ENCODE results near the gene FOXP1.

The FOXP1 gene

DNA sequence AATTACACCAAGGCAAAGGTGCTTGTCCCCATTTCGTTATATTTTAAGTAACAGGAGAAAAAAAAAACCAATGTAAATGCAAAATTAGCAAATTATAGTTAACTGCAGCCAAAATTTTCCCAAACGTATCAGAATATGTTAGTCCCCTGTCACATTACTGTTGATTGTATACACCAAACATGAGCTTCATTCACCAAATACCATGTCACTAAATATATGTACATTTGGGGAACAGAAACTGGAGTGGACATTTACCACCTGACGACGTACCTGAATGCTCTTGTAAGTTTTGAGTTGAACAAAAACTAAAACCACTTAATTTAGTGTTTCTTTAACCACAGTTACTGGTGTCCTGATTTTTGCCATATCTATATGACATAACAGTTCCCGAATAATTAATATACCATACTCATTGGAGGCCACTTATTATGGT lies 3.3 kb upstream of the FOXP1 start:
- DNase-seq (ENCODE audit: low spot score) = no peak

- peak; percentile 42 for DNase-seq (ENCODE audit: low spot score)
These were observed 2.6 kb upstream of the FOXP1 start for GRCh38 chr3:71585887-71586809.

DNA sequence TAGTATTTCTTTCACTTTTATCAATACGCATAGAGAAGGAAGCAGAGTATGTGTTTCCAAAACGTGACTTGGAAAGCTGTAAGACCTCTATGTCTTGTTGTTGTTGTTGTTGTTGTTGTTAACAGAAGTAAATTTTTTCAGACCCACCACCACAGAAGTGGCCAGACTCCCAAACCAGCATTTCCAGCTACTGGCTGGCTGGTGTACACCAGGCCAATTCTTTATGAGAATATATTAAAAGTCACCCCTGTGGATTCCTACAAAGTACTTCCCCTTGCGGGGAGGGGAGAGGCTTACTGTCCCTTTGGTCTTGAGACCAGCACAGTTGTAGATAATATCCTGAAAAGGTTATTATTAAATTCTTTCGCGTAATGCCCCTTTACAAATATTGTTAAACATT lies 1.6 kb upstream of the FOXP1 start:
- DNase-seq (ENCODE audit: low spot score) = no peak

DNA sequence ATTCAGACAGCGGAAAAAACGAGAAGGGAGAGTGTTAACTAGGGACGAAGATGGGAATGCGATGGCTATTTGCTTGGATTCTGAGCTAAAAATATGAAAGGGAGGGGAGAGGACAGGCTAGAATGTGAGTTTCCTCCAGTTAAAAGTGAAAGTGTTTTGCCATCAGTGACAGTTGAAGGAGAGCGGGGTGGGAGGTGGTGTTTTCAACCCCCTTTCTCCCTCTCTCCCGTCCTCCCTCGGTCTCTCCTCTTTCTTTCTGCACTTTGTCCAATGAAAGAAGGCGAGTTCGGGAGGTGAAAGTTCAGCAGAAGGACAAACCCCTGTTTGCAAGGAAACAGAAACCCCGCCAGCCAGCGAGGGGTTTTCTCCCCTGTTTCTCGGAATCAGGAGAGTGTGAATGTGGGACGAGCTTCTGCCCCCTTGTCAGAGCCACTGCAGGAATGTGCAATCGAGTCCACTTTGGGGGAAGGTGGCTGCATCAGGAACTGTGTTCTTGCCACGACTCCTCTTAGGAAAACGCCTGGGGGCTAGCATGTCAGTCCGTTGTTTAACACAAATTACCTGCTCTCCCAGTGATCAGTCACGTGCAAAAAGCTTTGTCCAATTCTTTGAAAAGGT lies 975 bp upstream of the FOXP1 start:
- DNase-seq (ENCODE audit: low spot score) = peak; percentile 16

DNA sequence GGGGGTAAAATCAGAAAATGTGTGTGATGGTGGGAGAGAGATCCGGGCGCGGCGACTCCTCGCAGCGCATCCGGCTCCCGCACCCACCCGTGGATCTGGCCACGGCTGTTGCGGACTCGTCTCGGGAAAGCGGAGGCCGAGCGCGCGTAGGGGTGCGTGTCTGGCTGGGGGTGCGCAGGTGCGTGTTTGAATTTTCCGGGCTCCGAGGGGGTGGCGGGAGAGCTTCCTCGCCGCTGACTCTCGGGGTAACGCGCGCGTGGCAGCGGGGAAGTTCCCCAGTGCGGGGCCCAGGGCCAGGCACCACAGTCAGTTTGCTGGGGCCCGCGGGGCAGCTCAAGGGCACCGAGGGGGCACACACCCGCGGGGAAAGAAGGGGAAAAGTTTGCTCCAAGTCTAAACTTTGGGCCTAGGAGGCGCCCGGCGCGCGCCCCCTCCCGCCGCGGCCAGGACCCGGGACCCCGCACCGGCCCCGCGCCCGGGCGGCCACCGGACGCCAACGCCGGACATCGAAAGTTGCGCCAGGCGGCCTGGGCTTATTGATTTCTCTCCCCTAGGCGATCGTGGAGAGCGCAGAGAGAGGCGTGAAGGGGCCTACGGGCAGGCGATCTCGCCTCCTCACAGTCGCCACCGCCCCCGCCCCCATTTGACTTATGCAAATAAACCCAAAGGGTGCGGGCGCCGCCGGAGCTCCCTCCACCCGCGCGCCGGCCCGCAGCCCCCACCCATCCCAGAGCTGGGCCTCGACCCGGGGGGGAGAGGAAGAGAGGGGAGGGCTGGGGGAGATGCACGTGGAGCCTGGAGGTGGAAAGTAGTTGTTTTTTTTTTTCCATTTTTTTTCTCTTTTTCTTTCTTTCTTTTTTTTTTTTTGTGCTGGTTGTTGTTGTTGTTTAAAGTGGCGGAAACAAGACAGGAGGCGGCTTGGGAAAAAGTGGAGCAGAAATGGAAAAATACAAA lies 639 bp downstream of the FOXP1 start:
- DNase-seq (ENCODE audit: low spot score) = peak; percentile 34

GRCh38 chr3:71582036-71582611 lies 1.4 kb downstream of the FOXP1 start:
- peak; percentile 29 for DNase-seq (ENCODE audit: low spot score)

- no peak for DNase-seq (ENCODE audit: low spot score)
These were observed 2.0 kb downstream of the FOXP1 start for GRCh38 chr3:71581457-71582035.

- no peak for DNase-seq (ENCODE audit: low spot score)
These were observed 2.7 kb downstream of the FOXP1 start for GRCh38 chr3:71580636-71581456.

DNA sequence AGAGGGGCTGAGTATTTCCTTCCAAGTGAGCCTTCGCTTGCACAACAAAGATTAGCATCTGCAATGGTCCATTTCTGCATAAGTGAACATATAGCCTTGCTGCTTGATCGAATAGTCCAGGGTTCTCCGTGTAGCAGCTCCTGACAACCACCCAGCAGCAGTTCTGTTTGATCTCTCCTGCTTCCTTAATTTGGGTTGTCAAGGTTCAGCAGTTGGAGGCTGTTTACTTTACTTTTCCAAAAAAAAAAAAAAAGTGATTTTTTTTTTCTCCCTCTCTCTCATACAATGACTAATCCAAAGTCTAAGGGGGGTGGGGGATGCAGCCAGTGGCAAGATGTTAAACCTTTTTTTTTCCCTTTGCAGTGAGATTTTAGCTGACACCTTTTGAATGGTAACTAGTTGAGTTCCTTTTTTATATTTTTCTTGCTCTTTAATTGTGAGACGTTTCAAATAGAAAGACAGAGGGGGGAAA lies 3.6 kb downstream of the FOXP1 start:
- DNase-seq (ENCODE audit: low spot score) = no peak

DNA sequence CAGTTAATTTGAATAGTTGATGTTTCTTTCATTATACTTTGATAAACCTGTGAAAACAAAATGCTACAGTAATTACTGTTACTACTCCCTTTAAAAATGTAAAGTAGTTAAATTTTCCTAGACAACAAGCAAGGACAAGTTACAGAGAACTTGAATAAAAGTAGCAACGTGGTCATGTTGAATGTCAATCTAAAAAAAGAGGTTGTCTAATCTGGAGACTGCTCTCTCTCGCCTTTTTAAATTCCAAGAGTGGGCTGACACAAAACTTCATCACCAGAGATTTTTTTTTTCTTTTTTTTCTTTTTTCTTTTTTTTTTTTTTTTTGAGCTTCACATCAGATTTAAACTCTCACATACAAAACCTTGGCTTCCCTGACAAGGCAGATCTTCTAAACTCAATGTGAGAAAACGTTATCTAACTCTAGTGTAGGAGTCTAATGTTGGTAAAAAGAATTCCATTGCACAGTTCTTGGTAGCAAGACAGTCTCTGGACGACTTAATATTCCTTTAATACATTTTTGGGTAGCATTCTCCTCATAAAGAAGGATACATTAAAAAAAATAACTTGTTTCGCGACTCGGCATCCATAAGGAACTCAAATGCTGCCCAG lies 4.1 kb downstream of the FOXP1 start:
- no peak for DNase-seq (ENCODE audit: low spot score)

GRCh38 chr3:71578054-71578751 lies 5.3 kb downstream of the FOXP1 start:
- no peak for DNase-seq (ENCODE audit: low spot score)

- DNase-seq (ENCODE audit: low spot score) = no peak
These were observed 6.5 kb downstream of the FOXP1 start for GRCh38 chr3:71577011-71577410.

DNA sequence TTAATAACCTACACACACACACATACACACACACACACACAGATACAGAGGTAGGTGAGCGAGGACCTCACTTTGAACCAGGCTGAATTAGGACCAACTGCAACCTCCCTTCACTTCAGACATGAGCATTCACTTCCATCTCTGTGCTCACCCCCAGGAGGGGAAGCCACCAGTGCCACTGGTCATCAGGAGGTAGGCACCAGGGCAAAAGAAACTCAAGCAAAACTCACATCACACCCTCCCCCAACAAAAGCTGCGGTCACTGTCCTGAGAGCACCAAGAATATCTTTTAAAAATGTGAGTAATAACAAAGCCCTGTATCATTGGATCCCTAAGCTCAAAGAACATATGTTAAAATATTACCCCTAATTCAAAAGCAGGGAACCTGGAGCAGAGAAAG lies 8.1 kb downstream of the FOXP1 start:
- DNase-seq (ENCODE audit: low spot score) = no peak

DNA sequence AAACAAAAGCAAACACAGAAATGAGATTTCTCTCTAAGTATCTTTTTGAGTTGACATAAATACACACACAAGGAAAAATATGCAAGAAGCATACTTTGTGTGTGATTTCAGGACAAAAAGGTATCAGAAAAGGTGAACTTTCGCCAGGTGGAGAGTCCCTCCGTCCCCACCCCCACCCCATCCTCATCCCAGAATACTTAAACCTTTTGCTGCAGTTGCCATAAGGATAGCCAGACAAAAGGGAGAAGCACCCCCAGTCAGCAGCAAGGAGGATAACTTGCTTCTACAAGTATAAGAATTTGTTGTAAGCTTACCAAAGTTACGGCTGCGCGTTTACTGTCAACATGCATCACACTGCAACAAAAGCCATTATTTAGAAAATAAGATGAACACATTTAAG lies 10.3 kb downstream of the FOXP1 start:
- no peak for DNase-seq (ENCODE audit: low spot score)

DNA sequence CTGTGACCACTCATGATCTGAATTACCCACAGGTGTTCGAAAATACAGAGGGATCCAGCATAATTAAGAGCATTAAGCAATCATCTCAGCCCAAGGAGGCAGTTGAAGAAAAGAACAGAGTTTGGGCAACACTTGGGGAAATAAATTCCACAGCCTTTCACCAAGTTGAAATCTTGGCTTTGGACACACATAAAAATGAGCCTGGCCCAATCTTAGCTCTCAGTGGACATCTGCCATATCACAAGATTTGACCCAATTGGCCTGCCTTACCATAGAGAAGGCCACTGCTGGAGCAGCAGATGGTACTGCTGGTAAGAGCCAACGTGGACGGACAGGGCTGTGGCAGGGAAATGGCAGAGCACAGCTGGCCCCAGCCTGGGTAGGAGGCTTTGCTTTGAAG lies 13.0 kb downstream of the FOXP1 start:
- DNase-seq (ENCODE audit: low spot score) = no peak

DNA sequence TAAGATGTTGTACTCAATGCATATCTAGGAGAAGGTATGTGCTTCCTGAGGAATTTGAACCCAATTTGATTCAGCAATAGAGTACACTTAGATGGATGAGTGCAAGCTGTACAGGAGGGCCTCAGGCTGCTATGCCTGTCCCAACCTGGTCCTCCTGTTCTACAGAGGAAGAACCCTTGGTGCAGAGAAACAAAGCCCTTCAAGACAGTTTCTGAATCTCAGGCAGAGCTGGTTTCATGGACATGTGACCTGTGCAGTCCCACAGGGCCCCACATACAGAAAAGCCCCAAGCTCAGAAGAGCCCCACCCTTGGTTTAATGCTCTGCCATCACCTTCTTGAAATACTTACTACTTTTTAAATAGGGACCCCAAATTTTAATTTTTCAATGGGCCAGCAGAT lies 15.3 kb downstream of the FOXP1 start:
- DNase-seq (ENCODE audit: low spot score) = no peak

GRCh38 chr3:71566776-71567175 lies 16.8 kb downstream of the FOXP1 start:
- DNase-seq (ENCODE audit: low spot score) = no peak

DNA sequence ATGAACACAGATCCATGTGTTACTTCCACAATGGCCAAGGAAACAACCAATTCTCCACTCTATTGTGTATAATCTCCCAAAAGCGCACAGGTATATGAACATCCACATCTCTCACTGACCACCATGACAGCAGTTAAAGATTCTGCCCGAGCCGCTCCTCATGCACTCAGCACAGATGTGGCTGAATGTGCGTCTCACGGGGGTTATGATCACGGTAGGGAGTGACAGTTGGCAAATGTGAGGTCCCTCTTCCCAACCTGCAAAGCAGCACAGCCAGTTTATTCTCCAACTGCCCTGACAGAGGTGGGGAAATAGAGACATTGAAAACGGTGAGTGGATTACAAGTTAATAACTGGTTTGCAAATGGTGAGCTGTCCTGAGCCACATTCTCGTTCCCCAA lies 17.6 kb downstream of the FOXP1 start:
- DNase-seq (ENCODE audit: low spot score) = no peak

- DNase-seq (ENCODE audit: low spot score) = no peak
These were observed 18.2 kb downstream of the FOXP1 start for GRCh38 chr3:71565316-71565715.

- DNase-seq (ENCODE audit: low spot score) = no peak
These were observed 19.2 kb downstream of the FOXP1 start for GRCh38 chr3:71564361-71564760.

Measured in LoVo (cell line).